Trophoblast cell (in vitro differentiated cells and primary cell): ENCODE results near the gene ZNF407.

Experiments
- DNase-seq, 2 donors: peaks; one replicate each; pipeline ENCODE4 v3.0.0-alpha.2; 2016
- H2AFZ ChIP-seq: 2 replicates; pipeline ENCODE4 v1.6.1; 2013; ENCODE audit warnings: low read length, moderate library complexity, mild to moderate bottlenecking; ENCODE audit not compliant: insufficient read depth, poor library complexity
- H2AK5ac ChIP-seq: 2 replicates; pipeline ENCODE4 v1.6.1; 2013; ENCODE audit warnings: mild to moderate bottlenecking, low read length
- H2BK120ac ChIP-seq: 2 replicates; pipeline ENCODE4 v1.6.1; 2013; ENCODE audit warnings: low read length, mild to moderate bottlenecking, moderate library complexity; ENCODE audit not compliant: insufficient read depth, poor library complexity
- H2BK12ac ChIP-seq: 2 replicates; pipeline ENCODE4 v1.6.1; 2013; ENCODE audit warnings: mild to moderate bottlenecking, low read length, moderate library complexity
- H2BK5ac ChIP-seq: 2 replicates; pipeline ENCODE4 v1.6.1; 2013; ENCODE audit warnings: low read length, low read depth, moderate library complexity, mild to moderate bottlenecking; ENCODE audit not compliant: poor library complexity
- H3K14ac ChIP-seq: 2 replicates; pipeline ENCODE4 v1.6.1; 2013; ENCODE audit warnings: mild to moderate bottlenecking, low read length
- H3K18ac ChIP-seq: 2 replicates; pipeline ENCODE4 v1.6.1; 2013; ENCODE audit warnings: mild to moderate bottlenecking, low read length
- H3K23ac ChIP-seq: 2 replicates; pipeline ENCODE4 v1.6.1; 2013; ENCODE audit warnings: low read length
- H3K27ac ChIP-seq: 2 replicates; pipeline ENCODE4 v1.5.1; 2013; ENCODE audit warnings: low read depth, mild to moderate bottlenecking, inconsistent platforms, low read length, moderate library complexity
- H3K27me3 ChIP-seq: 2 replicates; pipeline ENCODE4 v1.6.1; 2013; ENCODE audit warnings: inconsistent platforms, mild to moderate bottlenecking, low read length, moderate library complexity; ENCODE audit not compliant: insufficient read depth
- H3K36me3 ChIP-seq, 2 experiments: 1 replicate in 1 of 2; 2 replicates in 1 of 2; pipeline ENCODE4 v1.6.1; 2013; ENCODE audit warnings: low read length in 2 of 2, mild to moderate bottlenecking in 2 of 2, moderate library complexity in 1 of 2; ENCODE audit not compliant: insufficient read depth in 2 of 2, control insufficient read depth in 1 of 2
- H3K4ac ChIP-seq: 2 replicates; pipeline ENCODE4 v1.6.1; 2013; ENCODE audit warnings: low read depth, mild to moderate bottlenecking, low read length, moderate library complexity
- H3K4me1 ChIP-seq, 2 experiments: 1 replicate in 1 of 2; 2 replicates in 1 of 2; pipeline ENCODE4 v1.6.1; 2013; ENCODE audit warnings: low read length in 2 of 2, mild to moderate bottlenecking in 2 of 2, moderate library complexity in 1 of 2; ENCODE audit not compliant: insufficient read depth in 2 of 2, control insufficient read depth in 1 of 2
- H3K4me2 ChIP-seq: 2 replicates; pipeline ENCODE4 v1.6.1; 2013; ENCODE audit warnings: inconsistent platforms, mild to moderate bottlenecking, low read length, moderate library complexity
- H3K4me3 ChIP-seq: 2 replicates; pipeline ENCODE4 v1.5.1; 2013; ENCODE audit warnings: mild to moderate bottlenecking, low read depth, low read length, inconsistent platforms
- H3K79me1 ChIP-seq: one replicate; pipeline ENCODE4 v1.6.1; 2013; ENCODE audit warnings: low read length
- H3K79me2 ChIP-seq: 2 replicates; pipeline ENCODE4 v1.6.1; 2013; ENCODE audit warnings: low read length, mild to moderate bottlenecking; ENCODE audit not compliant: control insufficient read depth, insufficient read depth, poor library complexity
- H3K9ac ChIP-seq: 2 replicates; pipeline ENCODE4 v1.6.1; 2013; ENCODE audit warnings: mild to moderate bottlenecking, low read length
- H3K9me3 ChIP-seq: 2 replicates; pipeline ENCODE4 v1.6.1; 2013; ENCODE audit warnings: low read depth, mild to moderate bottlenecking, control low read depth, inconsistent platforms, low read length; ENCODE audit not compliant: insufficient read depth
- H4K12ac ChIP-seq: 2 replicates; pipeline ENCODE4 v1.6.1; 2013; ENCODE audit warnings: low read depth, mild to moderate bottlenecking, low read length, moderate library complexity
- H4K8ac ChIP-seq: 2 replicates; pipeline ENCODE4 v1.6.1; 2013; ENCODE audit warnings: low read depth, mild to moderate bottlenecking, low read length, moderate library complexity
- H4K91ac ChIP-seq: one replicate; pipeline ENCODE4 v1.6.1; 2013; ENCODE audit warnings: low read depth, mild to moderate bottlenecking, low read length, moderate library complexity
- whole genome bisulfite sequencing: extraction: QIAGEN DNeasy Blood & Tissue Kit; methylation state at CpG from one replicate; pipeline ENCODE4 v1.1.7; 2013; ENCODE audit warnings: missing lambda C conversion rate; ENCODE audit not compliant: insufficient read length, insufficient coverage; ENCODE audit errors: extremely low coverage; 5-methylcytosine and 5-hydroxymethylcytosine counted together

ZNF407 gene

DNA sequence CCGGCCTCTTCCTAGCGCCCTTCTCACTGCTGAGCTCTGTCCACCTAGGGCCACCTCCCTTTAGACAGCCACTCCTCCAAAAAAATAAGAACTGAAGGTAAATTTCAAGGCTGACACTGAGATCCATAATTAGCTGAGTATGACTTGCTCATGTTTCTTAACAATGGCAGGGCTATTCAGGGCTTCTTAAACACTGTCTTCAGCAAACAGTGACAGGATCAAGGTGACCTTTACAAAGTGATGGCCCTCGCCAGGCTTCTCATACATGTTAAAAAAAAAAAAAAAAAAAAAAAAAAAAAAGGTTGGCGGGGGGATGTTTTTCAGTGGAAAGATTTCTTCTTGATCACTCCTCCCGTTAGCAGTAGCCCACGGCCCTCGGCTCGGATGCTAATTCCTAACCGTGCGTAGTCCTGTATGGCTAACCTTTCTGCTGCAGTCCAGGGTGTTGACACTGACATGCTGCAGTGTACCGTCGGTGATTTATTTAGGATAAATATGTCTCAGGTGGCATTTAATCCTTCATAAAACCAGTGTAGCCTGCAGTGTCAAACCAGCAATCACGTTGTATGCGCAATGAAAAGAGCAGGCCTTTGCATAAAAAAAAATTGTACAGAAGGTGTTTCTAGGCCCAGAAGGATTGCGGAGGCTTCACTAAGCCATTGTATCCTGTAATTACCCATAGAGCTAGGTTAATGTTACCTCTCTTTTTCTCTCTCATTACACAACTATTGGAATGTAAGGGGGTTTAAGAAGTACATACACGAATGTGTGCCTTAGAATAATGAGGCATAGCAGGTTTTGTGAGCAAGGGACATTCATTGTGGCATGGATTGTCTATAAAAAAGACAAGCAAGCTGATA lies 468.6 kb downstream of the ZNF407 start:
- Histone ChIP-seq H3K9ac (no peak overlapping the region), H3K79me2 (no peaks in the 10 kb centered on the region), H3K18ac (no peak overlapping the region), H3K27me3 (no peaks in the 10 kb centered on the region), H3K4me2 (no peak overlapping the region), H3K4me1 (peaks cover 6% of the 10 kb centered on the region in 2 experiments), H3K9me3 (no peaks in the 10 kb centered on the region), H3K4me3 (no peak overlapping the region), H2BK5ac (no peak overlapping the region), H4K12ac (no peak overlapping the region), H2BK12ac (no peak overlapping the region), H3K36me3 (no peaks in the 10 kb centered on the region), H3K23ac (no peak overlapping the region), H2AK5ac (no peak overlapping the region), H3K79me1 (no peaks in the 10 kb centered on the region), H4K91ac (no peak overlapping the region), H3K14ac (no peak overlapping the region), H4K8ac (no peak overlapping the region), H3K4ac (no peak overlapping the region), H2AFZ (no peak overlapping the region), H2BK120ac (no peak overlapping the region), H3K27ac (no peak overlapping the region)
- no peak for DNase-seq
- WGBS: no CpG with 5 or more reads among the region's 16 CpGs

DNA sequence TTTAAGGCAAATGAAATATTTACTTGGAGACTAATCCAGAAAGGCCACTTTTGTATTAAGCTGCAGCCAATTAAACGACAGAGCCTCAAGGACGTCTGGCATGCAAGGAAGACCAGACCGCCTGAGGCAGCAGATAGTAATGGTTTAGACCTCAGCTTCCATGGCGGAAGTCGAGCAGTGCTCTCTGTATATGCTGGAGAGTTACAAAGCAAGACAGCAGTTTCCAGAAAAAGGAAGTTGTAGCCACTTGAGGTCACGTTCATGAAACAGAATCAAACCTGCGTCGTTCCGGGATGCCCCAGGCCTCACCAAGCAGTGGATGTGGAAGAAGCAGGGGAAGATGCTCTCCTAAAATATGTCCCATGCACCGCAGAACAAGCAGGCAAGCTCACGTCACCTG lies 469.3 kb downstream of the ZNF407 start:
- H3K9me3 ChIP-seq: no peaks in the 10 kb centered on the region
- H3K27ac ChIP-seq: no peak overlapping the region
- H2BK12ac ChIP-seq: no peak overlapping the region
- H3K79me2 ChIP-seq: no peaks in the 10 kb centered on the region
- H3K36me3 ChIP-seq: no peaks in the 10 kb centered on the region
- peaks cover 6% of the 10 kb centered on the region in 2 experiments for H3K4me1 ChIP-seq
- H3K4me3 ChIP-seq: no peak overlapping the region
- H3K27me3 ChIP-seq: no peaks in the 10 kb centered on the region
- no peak overlapping the region for H3K4me2 ChIP-seq
- H3K4ac ChIP-seq: no peak overlapping the region
- no peak overlapping the region for H2AK5ac ChIP-seq
- H3K79me1 ChIP-seq: no peaks in the 10 kb centered on the region
- H2BK5ac ChIP-seq: no peak overlapping the region
- no peak overlapping the region for H4K12ac ChIP-seq
- WGBS: no CpG with 5 or more reads among the region's 11 CpGs
- no peak overlapping the region for H4K8ac ChIP-seq
- no peak overlapping the region for H3K9ac ChIP-seq
- H4K91ac ChIP-seq: no peak overlapping the region
- H2BK120ac ChIP-seq: no peak overlapping the region
- no peak overlapping the region for H2AFZ ChIP-seq
- no peak overlapping the region for H3K14ac ChIP-seq
- no peak overlapping the region for H3K23ac ChIP-seq
- H3K18ac ChIP-seq: no peak overlapping the region
- DNase-seq: peak in 1 of 2 donors; percentile 23

GRCh38 chr18:75067996-75068645 lies 470.5 kb downstream of the ZNF407 start:
- H3K79me2 ChIP-seq: no peaks in the 10 kb centered on the region
- no peak overlapping the region for H2BK120ac ChIP-seq
- no peaks in the 10 kb centered on the region for H3K9me3 ChIP-seq
- H2AFZ ChIP-seq: no peak overlapping the region
- no peaks in the 10 kb centered on the region for H3K27me3 ChIP-seq
- no peak overlapping the region for H3K14ac ChIP-seq
- no peak overlapping the region for H3K27ac ChIP-seq
- H3K23ac ChIP-seq: no peak overlapping the region
- no peak overlapping the region for H4K8ac ChIP-seq
- no peak overlapping the region for H4K12ac ChIP-seq
- H3K36me3 ChIP-seq: no peaks in the 10 kb centered on the region
- H2BK12ac ChIP-seq: no peak overlapping the region
- no peak overlapping the region for H3K4me3 ChIP-seq
- no peak overlapping the region for H3K4me2 ChIP-seq
- WGBS: no CpG with 5 or more reads among the region's 17 CpGs
- H3K4ac ChIP-seq: no peak overlapping the region
- H2BK5ac ChIP-seq: no peak overlapping the region
- H3K4me1 ChIP-seq: peaks cover 6% of the 10 kb centered on the region in 2 experiments
- no peak overlapping the region for H4K91ac ChIP-seq
- no peak overlapping the region for H2AK5ac ChIP-seq
- H3K9ac ChIP-seq: no peak overlapping the region
- no peaks in the 10 kb centered on the region for H3K79me1 ChIP-seq
- H3K18ac ChIP-seq: no peak overlapping the region
- no peak for DNase-seq

- Histone ChIP-seq H3K4me3 (no peak overlapping the region), H3K79me1 (no peaks in the 10 kb centered on the region), H2BK120ac (no peak overlapping the region), H3K4me1 (peaks cover 6% of the 10 kb centered on the region in 2 experiments), H3K27ac (no peak overlapping the region), H3K18ac (no peak overlapping the region), H4K8ac (no peak overlapping the region), H4K91ac (no peak overlapping the region), H4K12ac (no peak overlapping the region), H3K14ac (no peak overlapping the region), H3K4me2 (no peak overlapping the region), H3K27me3 (no peaks in the 10 kb centered on the region), H2AK5ac (no peak overlapping the region), H2BK12ac (no peak overlapping the region), H3K23ac (no peak overlapping the region), H2AFZ (no peak overlapping the region), H3K9ac (no peak overlapping the region), H3K36me3 (no peaks in the 10 kb centered on the region), H3K79me2 (no peaks in the 10 kb centered on the region), H3K4ac (no peak overlapping the region), H2BK5ac (no peak overlapping the region), H3K9me3 (no peaks in the 10 kb centered on the region)
- WGBS: no CpG with 5 or more reads among the region's 20 CpGs
- no peak for DNase-seq
Measured at GRCh38 chr18:75068682-75069435, 471.2 kb downstream of the ZNF407 start.
